VCaP (cell line): ENCODE data around the gene NHERF1.

Experiments
- H3K27ac ChIP-seq: fragments of 450-650 bp; 2 replicates; pipeline ENCODE4 v1.5.1; 2017
- TF ChIP-seq, protein P1 (sequence below): fragments of 450-650 bp; conservative IDR thresholded peaks from 2 replicates; pipeline ENCODE4 v1.5.1; 2017; ENCODE audit warnings: mild to moderate bottlenecking, moderate library complexity

NHERF1 gene

DNA sequence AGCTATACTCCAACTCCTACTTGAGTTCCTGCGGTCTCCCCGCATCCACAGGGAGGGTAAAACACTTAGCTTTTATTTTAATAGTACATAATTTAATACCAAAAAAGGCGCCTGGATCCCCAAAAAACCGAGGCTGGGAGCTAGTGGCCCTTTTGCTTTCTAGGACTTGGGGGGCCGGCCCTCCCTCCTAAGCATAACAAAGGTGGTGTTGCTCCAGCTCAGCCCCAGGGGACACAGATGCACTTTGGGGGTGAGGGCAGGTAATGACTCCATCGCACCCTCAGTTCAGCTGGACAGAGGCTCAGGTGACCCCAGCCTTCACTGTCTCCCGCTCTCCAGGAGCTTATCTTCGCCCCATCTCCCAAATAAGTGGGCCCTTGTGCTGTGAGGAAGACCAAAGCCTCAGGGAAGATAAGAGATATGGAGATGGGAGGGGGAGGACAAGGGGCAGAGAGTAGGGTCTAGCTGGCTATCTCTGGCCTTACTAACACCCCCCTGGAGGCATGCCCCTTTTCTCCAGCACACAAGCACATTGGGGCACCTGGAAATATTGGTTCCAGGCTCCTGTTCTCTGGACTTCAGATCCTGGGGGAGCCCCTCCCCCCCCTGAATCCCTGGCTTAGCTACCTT, 2.8 kb upstream of the NHERF1 start:
- H3K27ac ChIP-seq = peak overlapping the region; percentile 69

DNA sequence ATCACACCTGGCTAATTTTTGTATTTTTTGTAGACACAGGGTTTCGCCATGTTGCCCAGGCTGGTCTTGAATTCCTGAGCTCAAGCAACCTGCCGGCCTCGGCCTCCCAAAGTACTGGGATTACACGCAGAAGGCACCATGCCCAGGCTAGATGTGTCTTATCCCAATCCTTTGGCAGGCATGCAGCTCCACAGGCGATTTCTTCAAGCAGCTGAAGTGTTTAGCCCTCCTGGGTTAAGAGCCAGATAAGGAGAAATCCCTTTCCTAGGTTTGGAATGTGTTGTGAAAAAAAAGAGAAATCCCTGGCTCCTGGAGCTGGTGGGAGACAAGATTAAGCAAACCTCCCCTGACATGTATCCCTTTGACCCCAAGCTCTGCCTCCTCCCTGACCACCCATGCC, 2.1 kb upstream of the NHERF1 start:
- H3K27ac ChIP-seq = no peak overlapping the region
- TF ChIP-seq, protein P1, sequence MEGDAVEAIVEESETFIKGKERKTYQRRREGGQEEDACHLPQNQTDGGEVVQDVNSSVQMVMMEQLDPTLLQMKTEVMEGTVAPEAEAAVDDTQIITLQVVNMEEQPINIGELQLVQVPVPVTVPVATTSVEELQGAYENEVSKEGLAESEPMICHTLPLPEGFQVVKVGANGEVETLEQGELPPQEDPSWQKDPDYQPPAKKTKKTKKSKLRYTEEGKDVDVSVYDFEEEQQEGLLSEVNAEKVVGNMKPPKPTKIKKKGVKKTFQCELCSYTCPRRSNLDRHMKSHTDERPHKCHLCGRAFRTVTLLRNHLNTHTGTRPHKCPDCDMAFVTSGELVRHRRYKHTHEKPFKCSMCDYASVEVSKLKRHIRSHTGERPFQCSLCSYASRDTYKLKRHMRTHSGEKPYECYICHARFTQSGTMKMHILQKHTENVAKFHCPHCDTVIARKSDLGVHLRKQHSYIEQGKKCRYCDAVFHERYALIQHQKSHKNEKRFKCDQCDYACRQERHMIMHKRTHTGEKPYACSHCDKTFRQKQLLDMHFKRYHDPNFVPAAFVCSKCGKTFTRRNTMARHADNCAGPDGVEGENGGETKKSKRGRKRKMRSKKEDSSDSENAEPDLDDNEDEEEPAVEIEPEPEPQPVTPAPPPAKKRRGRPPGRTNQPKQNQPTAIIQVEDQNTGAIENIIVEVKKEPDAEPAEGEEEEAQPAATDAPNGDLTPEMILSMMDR = no peak

More for the DNA sequence above, 2.8 kb upstream of the NHERF1 start:
- TF ChIP-seq, protein P1 = no peak

DNA sequence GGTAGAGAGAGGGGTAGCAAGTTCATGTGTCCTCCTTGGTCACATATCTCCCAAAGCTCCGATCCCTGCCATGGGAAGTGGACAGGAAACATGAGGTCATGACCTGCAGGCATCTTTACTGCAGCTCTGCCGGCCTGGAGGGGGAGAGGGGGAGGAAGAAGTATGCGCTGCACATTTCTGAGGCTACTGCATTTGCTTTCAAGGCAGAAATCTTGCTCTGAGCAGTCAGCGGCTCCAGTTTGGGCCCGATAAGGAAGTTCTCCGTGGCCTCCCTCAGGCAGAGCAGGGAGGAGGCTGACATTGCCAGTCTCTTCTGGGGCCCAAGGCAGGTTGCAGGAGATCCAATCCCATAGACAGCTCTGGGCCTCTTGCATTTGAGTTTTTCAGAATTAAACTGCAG, 1.5 kb upstream of the NHERF1 start:
- H3K27ac ChIP-seq = no peak overlapping the region
- TF ChIP-seq, protein P1 = no peak

DNA sequence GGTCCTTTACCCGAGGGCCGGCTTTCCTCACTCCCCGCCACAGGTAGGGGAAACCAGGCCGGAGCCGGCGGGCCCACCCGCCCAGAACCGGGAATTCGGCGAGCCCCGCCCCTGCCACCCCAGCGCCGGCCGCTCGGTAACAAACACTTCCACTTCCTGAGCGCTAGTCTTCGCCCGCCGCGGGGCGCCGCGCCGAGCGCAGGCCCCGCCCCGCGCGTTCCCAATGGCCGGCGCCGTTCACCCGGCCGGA, 224 bp upstream of the NHERF1 start:
- H3K27ac ChIP-seq = peak overlapping the region; percentile 86
- TF ChIP-seq, protein P1 = no peak

DNA sequence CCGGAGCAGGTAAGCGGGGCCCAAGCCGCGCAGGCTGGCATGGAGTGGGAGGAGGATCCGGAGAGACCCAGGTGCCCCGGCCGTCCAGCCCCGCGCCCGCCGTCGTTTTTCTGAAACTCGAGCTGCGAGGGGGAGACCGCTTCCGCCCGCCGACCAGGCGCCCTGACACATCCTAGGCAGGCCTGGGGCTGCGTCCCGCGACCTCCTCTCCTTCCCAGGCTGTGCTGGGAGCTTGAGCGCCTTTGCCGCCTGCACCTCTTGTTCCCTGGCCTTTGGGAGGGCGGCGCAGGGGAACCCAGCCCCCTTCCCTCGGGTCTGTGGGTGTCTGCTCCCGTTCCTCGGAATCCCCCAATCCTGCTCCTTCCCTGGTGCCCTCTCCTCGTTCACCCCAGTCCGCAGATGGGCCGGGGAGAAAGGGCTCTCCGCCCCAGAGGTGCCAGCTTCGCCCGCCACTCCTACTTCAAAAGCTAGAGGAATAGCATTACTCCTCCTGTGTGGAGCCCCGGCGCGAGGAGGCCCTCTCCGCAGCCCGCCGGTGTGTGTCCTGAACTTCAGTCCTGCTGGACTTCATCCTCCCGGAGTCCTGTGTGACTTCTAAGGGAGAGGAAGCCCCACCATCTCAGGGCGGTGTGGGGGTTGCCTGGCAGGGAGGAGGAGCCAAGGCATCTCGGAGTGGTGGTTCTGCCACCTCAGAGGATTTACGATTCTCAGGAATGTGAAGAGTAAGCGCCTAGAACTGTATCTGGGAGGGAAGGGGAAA, 1.0 kb downstream of the NHERF1 start:
- peak overlapping the region; percentile 86 for H3K27ac ChIP-seq
- TF ChIP-seq, protein P1 = no peak

DNA sequence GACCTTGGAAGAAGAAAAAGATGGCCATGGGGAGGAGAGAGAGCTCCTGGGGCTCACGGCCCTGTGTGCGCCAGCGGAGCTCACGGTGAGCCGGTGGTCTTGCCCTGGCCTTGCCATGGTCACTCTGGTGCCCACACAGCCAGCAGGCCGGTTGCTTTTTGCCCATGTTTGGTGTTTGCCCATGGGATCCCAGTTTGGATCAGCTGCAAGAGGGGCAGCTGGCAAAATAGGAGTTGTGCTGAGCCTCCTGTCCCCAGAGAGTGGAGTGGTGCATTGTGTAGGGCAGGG, 1.6 kb downstream of the NHERF1 start:
- TF ChIP-seq, protein P1 = no peak
- peak overlapping the region; percentile 86 for H3K27ac ChIP-seq

DNA sequence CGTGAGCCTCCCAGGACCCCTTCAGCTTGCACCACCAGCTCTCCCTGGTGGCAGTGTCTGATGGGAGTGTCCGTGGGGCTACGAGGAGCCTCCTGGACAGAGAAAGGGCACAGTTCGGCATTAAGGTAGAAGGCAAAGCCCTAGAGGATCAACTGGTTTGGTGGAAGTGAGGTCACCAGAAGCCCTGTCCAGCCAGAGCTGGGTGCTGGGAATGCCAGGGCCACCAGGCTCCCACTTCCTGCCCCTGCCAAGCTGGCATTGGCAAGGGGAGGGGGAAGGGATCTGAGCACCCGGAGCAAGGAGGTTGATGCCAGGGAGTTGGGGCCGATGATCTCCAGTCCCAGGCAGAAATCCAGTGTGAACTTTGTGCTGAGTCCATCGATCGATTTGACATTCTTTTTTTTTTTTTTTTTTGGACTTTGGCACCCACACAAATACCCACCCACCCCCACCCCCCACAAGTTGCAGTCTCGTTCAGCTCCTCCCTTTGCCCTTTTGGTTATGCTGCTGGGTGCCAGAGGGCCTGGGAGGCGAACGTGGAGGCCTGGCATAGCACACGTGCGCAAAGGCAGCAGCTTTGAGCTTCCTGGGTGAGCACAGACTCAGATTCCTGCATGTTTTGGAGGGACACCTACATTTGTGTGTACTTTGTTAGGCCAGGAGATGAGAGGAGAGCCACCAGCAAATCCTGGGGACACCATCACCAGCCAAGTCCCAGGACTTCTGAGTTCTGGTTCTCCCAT, 2.1 kb downstream of the NHERF1 start:
- TF ChIP-seq, protein P1 = no peak
- H3K27ac ChIP-seq = peak overlapping the region; percentile 86
